GM18507 (cell line): ENCODE data around the gene CPTP.

ENCODE experiments used
- DNase-seq: peaks from one replicate; pipeline ENCODE4 v3.0.0; 2011; ENCODE audit warnings: low read depth; ENCODE audit not compliant: insufficient read length; ENCODE audit errors: extremely low spot score
- FAIRE-seq: peaks from 2 replicates; lab custom pipeline; 2011; peaks lifted over from hg19 to GRCh38; lab: Jason Lieb, UNC

CPTP gene

GRCh38 chr1:1291548-1292441 lies 32.8 kb upstream of the CPTP start:
- peak; percentile 91 for FAIRE-seq
- DNase-seq: peak; percentile 77

GRCh38 chr1:1292442-1292779 lies 32.2 kb upstream of the CPTP start:
- no peak for FAIRE-seq
- DNase-seq: no peak

- FAIRE-seq (no peak), DNase-seq (no peak)
Measured at GRCh38 chr1:1292851-1293250, 31.8 kb upstream of the CPTP start.

GRCh38 chr1:1293263-1294249 lies 31.0 kb upstream of the CPTP start:
- FAIRE-seq (no peak), DNase-seq (no peak)

GRCh38 chr1:1294250-1294890 lies 30.2 kb upstream of the CPTP start:
- FAIRE-seq: no peak
- DNase-seq: no peak

- DNase-seq: no peak
- no peak for FAIRE-seq
Measured at GRCh38 chr1:1295154-1295923, 29.3 kb upstream of the CPTP start.

- DNase-seq (no peak), FAIRE-seq (no peak)
Measured at GRCh38 chr1:1296070-1297061, 28.2 kb upstream of the CPTP start.

- DNase-seq (no peak), FAIRE-seq (no peak)
Measured at GRCh38 chr1:1297802-1298424, 26.7 kb upstream of the CPTP start.

GRCh38 chr1:1298861-1299685 lies 25.5 kb upstream of the CPTP start:
- FAIRE-seq (no peak), DNase-seq (no peak)

- peak; percentile 68 for FAIRE-seq
- no peak for DNase-seq
Measured at GRCh38 chr1:1299686-1300351, 24.8 kb upstream of the CPTP start.

- no peak for FAIRE-seq
- DNase-seq: no peak
Measured at GRCh38 chr1:1300352-1300739, 24.3 kb upstream of the CPTP start.

GRCh38 chr1:1302006-1302430 lies 22.6 kb upstream of the CPTP start:
- DNase-seq (no peak), FAIRE-seq (no peak)

- DNase-seq: no peak
- FAIRE-seq: no peak
Measured at GRCh38 chr1:1302951-1303509, 21.6 kb upstream of the CPTP start.

GRCh38 chr1:1303736-1304135 lies 20.9 kb upstream of the CPTP start:
- DNase-seq (no peak), FAIRE-seq (no peak)

- no peak for DNase-seq
- FAIRE-seq: no peak
Measured at GRCh38 chr1:1304331-1305299, 20.0 kb upstream of the CPTP start.
